GM23338 (cell line): ENCODE results near the gene HIVEP1.

Experiments used
- EZH2 ChIP-seq: fragments of 200-600 bp; sonication (generic); IDR thresholded peaks from one replicate; pipeline ENCODE4 v1.8.0; 2017; ENCODE audit warnings: antibody characterized with exemption, mild to moderate bottlenecking, low read depth; ENCODE audit not compliant: unreplicated experiment
- EZH2phosphoT487 ChIP-seq: fragments of 200-600 bp; sonication (generic); IDR thresholded peaks from one replicate; pipeline ENCODE4 v1.8.1; 2018; ENCODE audit warnings: antibody characterized with exemption; ENCODE audit not compliant: unreplicated experiment
- ZNF114 ChIP-seq: fragments of 250-450 bp; sonication (Bioruptor Pico); IDR thresholded peaks from 2 replicates; pipeline ENCODE4 v1.5.0; 2020; ENCODE audit warnings: mild to moderate bottlenecking, moderate library complexity
- ZNF331 ChIP-seq: fragments of 250-450 bp; sonication (Bioruptor Pico); IDR thresholded peaks from 2 replicates; pipeline ENCODE4 v1.5.0; 2020; ENCODE audit warnings: low read depth, mild to moderate bottlenecking, moderate library complexity
- TF ChIP-seq, protein P1 (sequence below), 2 experiments: fragments of 200-600 bp in 1 of 2; sonication (generic) in 1 of 2; conservative IDR thresholded peaks; 2 replicates each; pipeline versions ENCODE4 v1.5.1 to v1.6.1; 2016 to 2017; ENCODE audit warnings: antibody characterized with exemption in 2 of 2, low read depth in 2 of 2, mild to moderate bottlenecking in 2 of 2, moderate library complexity in 1 of 2

- TF ChIP-seq EZH2 (no peak), EZH2phosphoT487 (no peak), ZNF331 (CRISPR knock-in tag) (no peak), ZNF114 (no peak)
- TF ChIP-seq, protein P1, sequence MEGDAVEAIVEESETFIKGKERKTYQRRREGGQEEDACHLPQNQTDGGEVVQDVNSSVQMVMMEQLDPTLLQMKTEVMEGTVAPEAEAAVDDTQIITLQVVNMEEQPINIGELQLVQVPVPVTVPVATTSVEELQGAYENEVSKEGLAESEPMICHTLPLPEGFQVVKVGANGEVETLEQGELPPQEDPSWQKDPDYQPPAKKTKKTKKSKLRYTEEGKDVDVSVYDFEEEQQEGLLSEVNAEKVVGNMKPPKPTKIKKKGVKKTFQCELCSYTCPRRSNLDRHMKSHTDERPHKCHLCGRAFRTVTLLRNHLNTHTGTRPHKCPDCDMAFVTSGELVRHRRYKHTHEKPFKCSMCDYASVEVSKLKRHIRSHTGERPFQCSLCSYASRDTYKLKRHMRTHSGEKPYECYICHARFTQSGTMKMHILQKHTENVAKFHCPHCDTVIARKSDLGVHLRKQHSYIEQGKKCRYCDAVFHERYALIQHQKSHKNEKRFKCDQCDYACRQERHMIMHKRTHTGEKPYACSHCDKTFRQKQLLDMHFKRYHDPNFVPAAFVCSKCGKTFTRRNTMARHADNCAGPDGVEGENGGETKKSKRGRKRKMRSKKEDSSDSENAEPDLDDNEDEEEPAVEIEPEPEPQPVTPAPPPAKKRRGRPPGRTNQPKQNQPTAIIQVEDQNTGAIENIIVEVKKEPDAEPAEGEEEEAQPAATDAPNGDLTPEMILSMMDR (conservative IDR thresholded peaks at IDR 0.05; ENCODE audit: low read depth in 2 of 2): no peak
Observed at GRCh38 chr6:12129523-12129922, 117.4 kb downstream of the HIVEP1 start.
